ENCODE results near the gene EPS8L3. TPM values are rescaled to one million over a fixed set of nuclear protein-coding genes. Genes with fewer than 3 reads are reported as not detected.
A peak's percentile ranks its signal among the peaks of the same experiment; 100 is the strongest.
"Not testable (repeated sequence)": the region's sequence is repeated elsewhere in the genome, so short reads cannot be mapped to it uniquely, and the experiment has no call there.

EPS8L3 gene
- total RNA-seq, 1 donor from 2014 or later: not detected

DNA sequence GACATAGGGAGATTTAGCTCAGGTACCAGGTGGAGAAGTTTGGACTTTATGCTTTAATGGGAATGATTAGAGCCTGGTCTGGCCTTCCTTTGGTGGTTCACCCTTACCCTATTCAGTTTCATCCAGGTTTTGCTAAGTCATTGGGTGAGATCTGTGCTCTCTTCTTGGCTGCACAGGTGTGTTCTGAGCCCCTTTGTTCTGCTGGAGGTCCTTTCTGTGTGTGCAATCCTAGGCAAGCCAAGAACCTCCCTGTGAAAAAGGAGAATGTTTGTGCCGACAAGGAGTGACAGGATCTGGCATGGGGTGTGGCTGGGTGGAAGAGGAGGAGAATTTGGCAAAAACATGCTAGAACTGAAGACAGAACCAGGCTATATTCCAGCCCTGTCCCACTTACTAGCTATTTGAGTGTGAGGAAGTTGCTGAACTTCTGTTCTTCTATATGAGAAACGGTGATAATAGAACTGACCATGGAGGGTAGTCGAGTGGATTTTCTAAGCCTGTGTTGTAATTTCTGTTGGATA lies 47.1 kb downstream of the EPS8L3 start:
- peaks cover 8% of the 10 kb centered on the region for H3K27me3 Mint-ChIP-seq (ENCODE audit: unreplicated experiment)
- no peak overlapping the region for H3K27ac Mint-ChIP-seq (ENCODE audit: unreplicated experiment)
- no peak overlapping the region for H3K4me3 Mint-ChIP-seq (ENCODE audit: unreplicated experiment)
- H3K9me3 Mint-ChIP-seq (ENCODE audit: unreplicated experiment): peaks cover 3% of the 10 kb centered on the region
- peaks cover 5% of the 10 kb centered on the region for H3K36me3 Mint-ChIP-seq (ENCODE audit: unreplicated experiment)
- no peak for TF ChIP-seq CTCF (IDR thresholded peaks at IDR 0.05; ENCODE audit: partially characterized antibody, unreplicated experiment)
- H3K4me1 Mint-ChIP-seq (ENCODE audit: low read depth, unreplicated experiment): no peaks in the 10 kb centered on the region
- no peak for DNase-seq

GRCh38 chr1:109716121-109716520 lies 47.6 kb downstream of the EPS8L3 start:
- H3K36me3 Mint-ChIP-seq (ENCODE audit: unreplicated experiment): peaks cover 5% of the 10 kb centered on the region
- DNase-seq: no peak
- no peak overlapping the region for H3K4me3 Mint-ChIP-seq (ENCODE audit: unreplicated experiment)
- peaks cover 3% of the 10 kb centered on the region for H3K9me3 Mint-ChIP-seq (ENCODE audit: unreplicated experiment)
- H3K27me3 Mint-ChIP-seq (ENCODE audit: unreplicated experiment): peaks cover 8% of the 10 kb centered on the region
- no peak overlapping the region for H3K27ac Mint-ChIP-seq (ENCODE audit: unreplicated experiment)
- TF ChIP-seq CTCF (IDR thresholded peaks at IDR 0.05; ENCODE audit: partially characterized antibody, unreplicated experiment): no peak
- H3K4me1 Mint-ChIP-seq (ENCODE audit: low read depth, unreplicated experiment): no peaks in the 10 kb centered on the region

DNA sequence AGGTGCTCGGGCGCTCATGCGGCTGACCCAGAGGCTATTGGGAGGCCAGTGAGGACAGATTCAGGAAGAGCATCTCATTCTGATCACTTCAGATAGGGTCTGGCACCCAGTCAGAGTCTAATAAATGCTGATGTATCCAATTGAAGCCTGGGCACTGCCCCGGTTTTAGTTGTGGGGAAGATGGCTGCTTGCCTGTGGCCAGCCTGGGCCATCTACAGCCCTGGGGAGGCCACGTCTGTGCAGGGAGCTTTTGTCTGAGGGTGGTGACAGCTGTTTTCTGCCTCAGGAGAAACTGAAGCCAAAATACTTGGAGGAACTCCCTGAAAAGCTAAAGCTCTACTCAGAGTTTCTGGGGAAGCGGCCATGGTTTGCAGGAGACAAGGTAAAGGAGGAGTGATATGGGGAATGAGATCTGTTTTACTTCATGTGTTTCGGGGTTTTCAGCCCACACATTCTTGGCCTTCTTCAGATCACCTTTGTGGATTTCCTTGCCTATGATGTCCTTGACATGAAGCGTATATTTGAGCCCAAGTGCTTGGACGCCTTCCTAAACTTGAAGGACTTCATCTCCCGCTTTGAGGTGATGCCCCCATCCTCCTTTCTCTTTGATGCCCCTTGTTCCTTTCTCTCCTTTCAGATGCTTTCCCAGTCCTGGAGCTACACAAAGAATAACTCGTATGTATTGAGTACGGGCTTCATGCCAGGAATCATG lies 48.9 kb downstream of the EPS8L3 start:
- Mint-ChIP-seq H3K9me3 (ENCODE audit: unreplicated experiment) (peaks cover 3% of the 10 kb centered on the region), H3K4me3 (ENCODE audit: unreplicated experiment) (no peak overlapping the region), H3K27ac (ENCODE audit: unreplicated experiment) (no peak overlapping the region), H3K36me3 (ENCODE audit: unreplicated experiment) (peaks cover 5% of the 10 kb centered on the region), H3K27me3 (ENCODE audit: unreplicated experiment) (peaks cover 8% of the 10 kb centered on the region), H3K4me1 (ENCODE audit: low read depth, unreplicated experiment) (no peaks in the 10 kb centered on the region)
- no peak for DNase-seq
- TF ChIP-seq CTCF (IDR thresholded peaks at IDR 0.05; ENCODE audit: partially characterized antibody, unreplicated experiment): no peak

DNA sequence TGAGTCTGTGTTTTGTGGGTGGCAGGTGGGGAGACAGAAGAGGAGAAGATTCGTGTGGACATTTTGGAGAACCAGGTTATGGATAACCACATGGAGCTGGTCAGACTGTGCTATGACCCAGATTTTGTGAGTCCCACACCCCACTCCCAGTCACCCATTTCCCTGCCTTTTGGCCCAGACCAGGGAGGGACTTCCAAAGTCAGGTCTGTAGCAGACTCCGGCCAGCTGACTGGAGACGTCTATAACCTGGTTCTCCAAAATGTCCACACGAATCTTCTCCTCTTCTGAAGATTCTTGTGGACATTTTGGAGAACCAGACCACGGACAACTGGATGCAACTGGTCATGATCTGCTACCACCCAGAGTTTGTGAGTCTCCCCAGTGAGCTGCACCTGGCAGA lies 50.1 kb downstream of the EPS8L3 start:
- TF ChIP-seq CTCF (IDR thresholded peaks at IDR 0.05; ENCODE audit: partially characterized antibody, unreplicated experiment): no peak
- H3K9me3 Mint-ChIP-seq (ENCODE audit: unreplicated experiment): peaks cover 6% of the 10 kb centered on the region
- peaks cover 12% of the 10 kb centered on the region for H3K27me3 Mint-ChIP-seq (ENCODE audit: unreplicated experiment)
- H3K4me1 Mint-ChIP-seq (ENCODE audit: low read depth, unreplicated experiment): no peaks in the 10 kb centered on the region
- DNase-seq: no peak
- peaks cover 11% of the 10 kb centered on the region for H3K36me3 Mint-ChIP-seq (ENCODE audit: unreplicated experiment)
- no peak overlapping the region for H3K4me3 Mint-ChIP-seq (ENCODE audit: unreplicated experiment)
- no peak overlapping the region for H3K27ac Mint-ChIP-seq (ENCODE audit: unreplicated experiment)

DNA sequence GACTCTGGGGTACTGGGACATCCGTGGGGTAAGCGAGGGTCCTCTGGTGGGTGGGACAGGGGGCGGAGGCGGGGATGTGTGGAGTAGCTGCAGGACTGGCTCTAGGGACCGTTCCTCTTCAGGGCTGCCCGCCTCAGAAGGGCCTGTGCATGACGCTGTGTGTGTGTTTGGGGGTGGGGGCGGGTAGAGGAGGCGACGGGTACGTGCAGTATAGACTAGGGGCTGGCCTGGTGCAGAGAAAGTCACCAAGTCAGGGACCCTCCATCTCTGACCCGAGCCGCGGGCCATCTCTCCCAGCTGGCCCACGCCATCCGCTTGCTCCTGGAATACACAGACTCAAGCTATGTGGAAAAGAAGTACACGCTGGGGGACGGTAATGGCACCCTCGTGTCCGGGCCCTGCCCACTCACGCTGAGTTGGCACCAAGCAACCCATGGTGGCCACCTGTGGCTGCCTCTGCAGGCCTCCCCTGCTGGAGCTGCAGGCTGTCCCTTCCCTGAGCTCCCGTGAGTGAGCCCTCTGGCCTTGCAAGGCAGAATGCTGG lies 51.3 kb downstream of the EPS8L3 start:
- no peaks in the 10 kb centered on the region for H3K4me1 Mint-ChIP-seq (ENCODE audit: low read depth, unreplicated experiment)
- peaks cover 14% of the 10 kb centered on the region for H3K36me3 Mint-ChIP-seq (ENCODE audit: unreplicated experiment)
- DNase-seq: no peak
- H3K4me3 Mint-ChIP-seq (ENCODE audit: unreplicated experiment): peak overlapping the region; percentile 15
- peaks cover 12% of the 10 kb centered on the region for H3K27me3 Mint-ChIP-seq (ENCODE audit: unreplicated experiment)
- H3K9me3 Mint-ChIP-seq (ENCODE audit: unreplicated experiment): peaks cover 9% of the 10 kb centered on the region
- no peak for TF ChIP-seq CTCF (IDR thresholded peaks at IDR 0.05; ENCODE audit: partially characterized antibody, unreplicated experiment)
- no peak overlapping the region for H3K27ac Mint-ChIP-seq (ENCODE audit: unreplicated experiment)

DNA sequence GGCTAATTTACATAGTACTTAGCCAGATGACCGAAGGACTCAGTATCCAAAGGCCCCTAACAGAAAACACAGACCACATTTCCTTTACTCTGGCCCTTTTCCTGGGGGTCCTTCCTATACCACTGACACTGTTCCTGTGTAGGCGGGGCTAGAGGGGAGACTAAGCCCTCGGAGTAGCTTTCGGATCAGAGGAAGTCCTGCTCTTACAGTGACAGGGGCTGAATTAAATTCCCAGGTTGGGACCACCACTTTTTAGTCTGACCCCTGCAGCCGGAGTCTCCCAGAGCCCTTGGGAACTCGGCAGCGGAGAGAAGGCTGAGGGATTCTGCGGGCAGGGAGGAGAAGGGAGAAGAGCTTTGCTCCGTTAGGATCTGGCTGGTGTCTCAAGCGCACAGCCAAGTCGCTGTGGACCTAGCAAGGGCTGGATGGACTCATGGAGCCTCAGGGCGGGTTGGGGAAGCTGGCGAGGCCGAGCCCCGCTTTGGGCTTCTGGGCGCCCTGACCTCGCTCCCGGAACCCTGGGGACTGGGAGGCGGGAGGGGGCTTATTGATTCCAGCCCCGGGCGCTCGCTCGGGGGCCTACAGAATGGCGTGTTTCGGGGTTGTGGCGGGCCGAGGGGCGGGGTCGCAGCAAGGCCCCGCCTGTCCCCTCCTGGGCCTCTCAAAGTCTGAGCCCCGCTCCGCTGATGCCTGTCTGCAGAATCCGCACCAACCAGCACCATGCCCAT lies 52.0 kb downstream of the EPS8L3 start, which contains the start of gene GSTM5:
TSS of gene GSTM5 (plus strand) at position 659 of the 728 bp plus-strand sequence. CDS start at position 721, 62 bp downstream.
- H3K4me1 Mint-ChIP-seq (ENCODE audit: low read depth, unreplicated experiment); H3K9me3 Mint-ChIP-seq (ENCODE audit: unreplicated experiment); H3K27ac Mint-ChIP-seq (ENCODE audit: unreplicated experiment); DNase-seq: not testable (repeated sequence)
- Mint-ChIP-seq H3K36me3 (ENCODE audit: unreplicated experiment) (peaks cover 14% of the 10 kb centered on the region), H3K27me3 (ENCODE audit: unreplicated experiment) (peaks cover 14% of the 10 kb centered on the region), H3K4me3 (ENCODE audit: unreplicated experiment) (peak within 1 kb of the TSS; percentile 15)

DNA sequence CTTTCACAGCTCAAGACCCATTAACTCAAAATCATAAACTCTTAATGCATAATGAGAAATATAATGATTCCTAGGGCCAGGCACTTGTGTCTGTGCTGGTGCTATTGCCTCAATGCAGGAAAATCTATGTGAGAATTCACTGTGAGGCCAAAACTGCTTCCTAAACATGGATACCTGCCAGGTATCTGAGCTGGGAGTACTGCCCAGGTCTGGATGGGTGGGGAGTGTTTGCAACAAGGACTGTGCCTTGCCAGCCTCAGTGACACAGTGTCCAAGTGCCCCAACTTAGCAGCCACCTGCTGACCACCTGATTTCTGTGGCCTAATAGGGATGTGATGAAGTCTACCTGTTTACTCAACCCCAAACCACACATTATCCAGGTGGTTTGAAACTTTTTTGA lies 53.9 kb downstream of the EPS8L3 start:
- not testable (repeated sequence) for DNase-seq; H3K27ac Mint-ChIP-seq (ENCODE audit: unreplicated experiment)

More for the DNA sequence above, 53.9 kb downstream of the EPS8L3 start:
- peaks cover 10% of the 10 kb centered on the region for H3K27me3 Mint-ChIP-seq (ENCODE audit: unreplicated experiment)
- H3K9me3 Mint-ChIP-seq (ENCODE audit: unreplicated experiment); H3K4me1 Mint-ChIP-seq (ENCODE audit: low read depth, unreplicated experiment); H3K4me3 Mint-ChIP-seq (ENCODE audit: unreplicated experiment): not testable (repeated sequence)
- H3K36me3 Mint-ChIP-seq (ENCODE audit: unreplicated experiment): peaks cover 14% of the 10 kb centered on the region

Data from glutamatergic neuron (in vitro differentiated cells).